GM13977 (cell line): ENCODE measurements around the gene NXPH2.

Source experiments
- DNase-seq: peaks from one replicate; pipeline ENCODE4 v3.0.0; 2012; ENCODE audit warnings: low spot score
- CTCF ChIP-seq: IDR thresholded peaks from 2 replicates; pipeline ENCODE4 v1.5.1; 2012; ENCODE audit warnings: mild to moderate bottlenecking, control low read depth; ENCODE audit not compliant: insufficient read depth; ENCODE audit errors: extremely low read depth, missing control alignments
- in situ Hi-C: fragments of 300-500 bp; cut with MboI; formaldehyde crosslinking; loops from one replicate; pipeline ENCODE4 v1.12.0; 2022; ENCODE audit warnings: low sequenced_read_pairs, low pct_unique_long_range_greater_than_20kb, mixed read lengths, inconsistent platforms; ENCODE audit not compliant: unreplicated experiment

NXPH2 gene

GRCh38 chr2:138724729-138725459 is 55.3 kb downstream of the NXPH2 start:
- TF ChIP-seq CTCF = no peak
- no peak for DNase-seq
- in situ Hi-C loops = no loop called here

- TF ChIP-seq CTCF = no peak
- in situ Hi-C loops = no loop called here
- no peak for DNase-seq
Observed at GRCh38 chr2:138724327-138724726, 55.9 kb downstream of the NXPH2 start.

GRCh38 chr2:138723196-138723987 is 56.8 kb downstream of the NXPH2 start:
- no peak for TF ChIP-seq CTCF
- DNase-seq = no peak
- in situ Hi-C loops = no loop called here

GRCh38 chr2:138722316-138722715 is 57.9 kb downstream of the NXPH2 start:
- in situ Hi-C loops = no loop called here
- TF ChIP-seq CTCF = no peak
- DNase-seq = no peak

GRCh38 chr2:138720035-138720838 is 60.0 kb downstream of the NXPH2 start:
- in situ Hi-C loops = no loop called here
- no peak for DNase-seq
- TF ChIP-seq CTCF = no peak

GRCh38 chr2:138718405-138718804 is 61.8 kb downstream of the NXPH2 start:
- in situ Hi-C loops = no loop called here
- TF ChIP-seq CTCF = no peak
- DNase-seq = no peak
